ENCODE measurements around the gene SHOX.
"Not testable (repeated sequence)": the region's sequence is repeated elsewhere in the genome, so short reads cannot be mapped to it uniquely, and the experiment has no call there.

Gene SHOX

DNA sequence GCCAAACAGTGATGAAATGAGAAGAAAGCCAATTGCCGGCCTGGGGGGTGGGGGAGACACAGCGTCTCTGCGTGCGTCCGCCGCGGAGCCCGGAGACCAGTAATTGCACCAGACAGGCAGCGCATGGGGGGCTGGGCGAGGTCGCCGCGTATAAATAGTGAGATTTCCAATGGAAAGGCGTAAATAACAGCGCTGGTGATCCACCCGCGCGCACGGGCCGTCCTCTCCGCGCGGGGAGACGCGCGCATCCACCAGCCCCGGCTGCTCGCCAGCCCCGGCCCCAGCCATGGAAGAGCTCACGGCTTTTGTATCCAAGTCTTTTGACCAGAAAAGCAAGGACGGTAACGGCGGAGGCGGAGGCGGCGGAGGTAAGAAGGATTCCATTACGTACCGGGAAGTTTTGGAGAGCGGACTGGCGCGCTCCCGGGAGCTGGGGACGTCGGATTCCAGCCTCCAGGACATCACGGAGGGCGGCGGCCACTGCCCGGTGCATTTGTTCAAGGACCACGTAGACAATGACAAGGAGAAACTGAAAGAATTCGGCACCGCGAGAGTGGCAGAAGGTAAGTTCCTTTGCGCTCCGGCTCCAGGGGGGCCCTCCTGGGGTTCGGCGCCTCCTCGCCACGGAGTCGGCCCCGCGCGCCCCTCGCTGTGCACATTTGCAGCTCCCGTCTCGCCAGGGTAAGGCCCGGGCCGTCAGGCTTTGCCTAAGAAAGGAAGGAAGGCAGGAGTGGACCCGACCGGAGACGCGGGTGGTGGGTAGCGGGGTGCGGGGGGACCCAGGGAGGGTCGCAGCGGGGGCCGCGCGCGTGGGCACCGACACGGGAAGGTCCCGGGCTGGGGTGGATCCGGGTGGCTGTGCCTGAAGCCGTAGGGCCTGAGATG, at the start of gene SHOX:
Gene SHOX (plus strand): TSS at position 180 of the 885 bp plus-strand sequence. CDS start 107 bp downstream, at position 287.
- no peak for DNase-seq (ENCODE audit: low spot score)
- FAIRE-seq: no peak

DNA sequence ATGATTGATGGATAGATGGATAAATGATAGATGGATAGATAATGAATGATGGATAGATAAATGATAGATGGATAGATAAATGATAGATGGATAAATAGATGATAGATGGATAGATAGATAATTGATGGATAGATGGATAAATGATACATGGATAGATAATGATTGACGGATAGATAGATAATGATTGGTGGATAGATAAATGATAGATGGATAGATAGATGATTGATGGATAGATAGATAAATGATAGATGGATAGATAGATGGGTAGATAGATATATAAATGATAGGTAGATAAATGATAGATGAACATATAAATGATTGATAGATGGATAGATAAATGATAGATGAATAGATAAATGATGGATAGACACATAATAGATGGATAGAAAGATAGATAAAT, 49.5 kb upstream of the SHOX start:
- FAIRE-seq (no peak), DNase-seq (ENCODE audit: low spot score) (no peak)

DNA sequence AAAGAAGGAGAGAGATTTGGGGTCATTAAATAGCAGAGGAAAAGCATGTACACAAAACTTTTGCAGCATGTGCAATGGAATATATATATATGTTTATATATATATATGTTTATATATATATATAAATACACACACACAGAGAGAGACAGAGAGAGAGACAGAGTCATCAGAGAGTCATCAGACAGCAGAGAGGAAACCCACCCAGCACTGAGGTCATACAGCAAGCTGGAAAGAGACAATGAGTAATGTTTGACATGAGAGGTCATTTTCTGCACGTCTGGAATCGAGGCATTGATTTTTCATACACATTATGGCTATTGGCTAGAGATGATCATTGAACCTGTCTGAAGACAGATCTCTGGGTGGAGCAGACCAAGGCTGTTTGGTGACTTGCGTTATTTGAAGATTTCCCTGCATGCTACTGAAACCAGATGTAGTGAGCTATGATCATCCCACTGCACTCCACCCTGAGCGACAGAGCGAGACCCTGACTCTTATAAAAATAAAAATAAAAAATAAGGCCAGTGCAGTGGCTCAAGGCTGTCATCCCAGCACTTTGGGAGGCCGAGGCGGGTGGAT, 48.8 kb upstream of the SHOX start:
- FAIRE-seq (no peak), DNase-seq (ENCODE audit: low spot score) (no peak)

DNA sequence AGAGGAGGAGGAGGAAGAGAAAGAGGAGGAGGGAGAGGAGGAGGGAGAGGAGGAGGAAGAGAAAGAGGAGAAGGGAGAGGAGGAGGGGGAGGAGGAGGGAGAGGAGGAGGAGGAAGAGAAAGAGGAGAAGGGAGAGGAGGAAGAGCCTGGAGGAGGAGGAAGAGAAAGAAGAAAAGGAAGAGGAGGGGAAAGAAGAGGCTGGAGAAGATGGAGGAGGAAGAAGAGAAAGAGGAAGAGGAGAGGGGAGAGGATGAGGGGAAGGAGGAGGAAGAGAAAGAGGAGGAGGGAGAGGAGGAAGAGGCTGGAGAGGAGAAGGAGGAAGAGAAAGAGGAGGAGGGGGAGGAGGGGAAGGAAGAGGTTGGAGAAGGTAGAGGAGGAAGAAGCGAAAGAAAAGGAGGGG, 46.0 kb upstream of the SHOX start:
- DNase-seq (ENCODE audit: low spot score) (no peak), FAIRE-seq (no peak)

DNA sequence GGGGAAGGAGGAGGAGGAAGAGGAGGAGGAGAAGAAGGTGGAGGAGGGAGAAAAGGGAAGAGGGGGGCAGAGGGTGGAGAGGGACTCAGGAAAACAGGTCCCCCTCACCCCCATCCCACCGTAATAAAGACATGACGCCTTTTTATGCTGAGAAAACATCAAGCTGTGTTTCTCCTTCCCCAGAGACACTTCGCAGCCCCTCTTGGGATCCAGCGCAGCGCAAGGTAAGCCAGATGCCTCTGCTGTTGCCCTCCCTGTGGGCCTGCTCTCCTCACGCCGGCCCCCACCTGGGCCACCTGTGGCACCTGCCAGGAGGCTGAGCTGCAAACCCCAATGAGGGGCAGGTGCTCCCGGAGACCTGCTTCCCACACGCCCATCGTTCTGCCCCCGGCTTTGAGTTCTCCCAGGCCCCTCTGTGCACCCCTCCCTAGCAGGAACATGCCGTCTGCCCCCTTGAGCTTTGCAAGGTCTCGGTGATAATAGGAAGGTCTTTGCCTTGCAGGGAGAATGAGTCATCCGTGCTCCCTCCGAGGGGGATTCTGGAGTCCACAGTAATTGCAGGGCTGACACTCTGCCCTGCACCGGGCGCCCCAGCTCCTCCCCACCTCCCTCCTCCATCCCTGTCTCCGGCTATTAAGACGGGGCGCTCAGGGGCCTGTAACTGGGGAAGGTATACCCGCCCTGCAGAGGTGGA, 45.3 kb upstream of the SHOX start:
- no peak for FAIRE-seq

DNA sequence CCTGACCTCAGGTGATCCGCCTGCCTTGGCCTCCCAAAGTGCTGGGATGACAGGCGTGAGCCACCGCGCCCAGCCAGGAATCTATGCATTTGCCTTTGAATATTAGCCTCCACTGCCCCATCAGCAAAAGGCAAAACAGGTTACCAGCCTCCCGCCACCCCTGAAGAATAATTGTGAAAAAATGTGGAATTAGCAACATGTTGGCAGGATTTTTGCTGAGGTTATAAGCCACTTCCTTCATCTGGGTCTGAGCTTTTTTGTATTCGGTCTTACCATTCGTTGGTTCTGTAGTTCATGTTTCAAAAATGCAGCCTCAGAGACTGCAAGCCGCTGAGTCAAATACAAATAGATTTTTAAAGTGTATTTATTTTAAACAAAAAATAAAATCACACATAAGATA, 44.2 kb upstream of the SHOX start:
- no peak for DNase-seq (ENCODE audit: low spot score)
- no peak for FAIRE-seq

More for the DNA sequence above, 45.3 kb upstream of the SHOX start:
- no peak for DNase-seq (ENCODE audit: low spot score)

DNA sequence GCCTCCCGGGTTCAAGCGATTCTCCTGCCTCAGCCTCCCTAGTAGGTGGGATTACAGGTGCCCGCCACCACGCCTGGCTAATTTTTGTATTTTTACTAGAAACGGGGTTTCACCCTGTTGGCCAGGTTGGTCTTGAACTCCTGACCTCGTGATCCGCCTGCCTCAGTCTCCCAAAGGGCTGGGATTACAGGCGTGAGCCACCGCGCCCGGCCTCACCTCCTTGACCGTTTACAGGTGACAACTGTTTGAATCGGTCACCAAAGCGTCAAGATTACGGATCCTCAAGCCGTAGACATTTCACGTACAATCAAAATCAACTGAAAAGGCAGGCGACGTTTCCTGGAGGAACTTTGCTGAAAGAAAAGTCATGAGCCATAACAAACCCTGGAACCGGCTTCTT, 41.3 kb upstream of the SHOX start:
- not testable (repeated sequence) for DNase-seq (ENCODE audit: low spot score); FAIRE-seq

DNA sequence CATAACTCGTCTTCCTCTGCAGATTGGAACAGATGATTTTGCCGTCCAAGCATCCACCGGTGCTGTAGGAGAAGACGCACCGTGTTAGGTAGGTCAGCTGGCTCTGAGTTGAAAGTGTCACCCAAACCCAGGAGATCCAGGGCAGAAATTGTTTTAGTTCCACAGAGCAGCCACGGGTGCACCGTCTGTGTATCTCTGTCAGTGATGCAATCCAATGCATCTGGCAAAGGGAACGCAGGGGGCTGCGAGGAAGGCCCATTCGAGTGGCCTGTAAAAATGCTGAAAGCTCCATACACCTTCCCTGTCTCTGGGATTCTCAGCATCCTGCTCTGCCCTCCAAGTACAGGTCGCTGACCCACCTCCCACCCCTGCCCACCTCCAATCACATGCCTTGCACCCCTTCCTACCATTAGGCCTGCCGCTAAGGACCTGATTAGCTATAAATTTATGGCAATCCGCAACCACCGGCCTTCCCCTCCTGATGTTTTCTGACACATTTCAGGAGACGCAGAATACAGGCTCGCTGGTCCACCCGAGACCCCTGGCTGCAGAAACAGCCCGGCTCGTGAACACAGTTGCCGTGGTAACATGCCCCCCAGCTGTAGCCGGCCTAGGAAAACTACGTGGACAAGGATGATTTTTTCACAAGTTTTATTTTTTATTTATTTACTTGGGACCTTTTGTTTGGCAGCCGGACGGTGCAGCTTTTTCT, 39.7 kb upstream of the SHOX start:
- FAIRE-seq: no peak
- DNase-seq (ENCODE audit: low spot score): no peak

DNA sequence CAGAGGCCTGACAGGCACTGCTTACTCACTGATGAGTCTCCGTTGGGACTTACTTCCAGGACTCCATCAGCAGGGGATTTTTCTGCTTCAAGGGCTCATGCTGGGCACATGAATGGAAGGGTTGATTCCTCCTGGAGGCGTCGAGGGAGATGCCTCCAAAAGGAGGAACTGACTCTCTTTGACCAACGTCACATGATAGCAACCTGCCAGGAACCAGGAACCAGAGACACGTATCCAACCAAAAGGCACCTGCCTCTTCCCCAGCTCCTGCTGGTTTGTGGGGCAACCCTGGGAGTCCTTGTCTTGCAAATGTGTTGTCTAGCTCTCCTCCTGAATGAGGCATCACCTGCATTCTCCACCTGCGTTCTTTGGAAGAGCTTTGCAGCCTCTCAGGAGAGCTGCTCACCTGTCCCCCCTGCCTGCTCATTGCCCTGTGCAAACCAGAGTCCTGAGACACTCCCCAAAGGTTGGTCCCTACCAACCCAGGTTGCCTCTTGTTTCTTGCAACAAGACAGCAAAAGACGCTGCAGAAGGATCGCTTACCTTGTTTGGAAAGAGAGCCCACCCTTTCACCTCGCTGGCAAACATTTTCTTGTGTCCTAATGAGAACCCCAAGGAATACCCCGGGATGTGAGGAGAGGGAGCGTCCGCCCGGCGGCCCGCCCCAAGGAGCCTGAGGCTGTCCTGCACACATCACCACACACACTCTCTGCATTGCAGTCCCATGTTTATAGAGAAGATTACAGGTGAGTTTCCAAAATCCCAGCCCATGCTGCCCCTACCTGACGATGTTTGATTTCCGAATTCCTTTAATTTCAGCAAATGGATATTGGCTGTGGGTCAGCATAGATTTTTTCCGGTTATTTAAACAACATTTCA, 30.5 kb upstream of the SHOX start:
- no peak for DNase-seq (ENCODE audit: low spot score)
- no peak for FAIRE-seq

DNA sequence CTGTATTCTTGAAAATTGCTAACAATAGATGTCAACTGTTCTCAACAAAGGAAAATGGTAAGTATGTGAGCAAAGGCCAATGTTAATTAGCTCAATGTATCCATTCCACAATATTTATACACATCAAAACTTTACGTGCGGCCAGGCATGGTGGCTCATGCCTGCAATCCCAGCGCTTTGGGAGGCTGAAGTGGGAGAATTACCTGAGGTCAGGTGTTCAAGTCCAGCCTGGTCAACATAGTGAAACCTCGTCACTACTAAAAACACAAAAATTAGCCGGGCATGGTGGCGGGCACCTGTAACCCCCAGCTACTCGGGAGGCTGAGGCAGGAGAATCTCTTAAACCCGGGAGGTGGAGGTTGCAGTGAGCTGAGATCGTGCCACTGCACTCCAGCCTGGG, 27.6 kb upstream of the SHOX start:
- DNase-seq (ENCODE audit: low spot score); FAIRE-seq: not testable (repeated sequence)

DNA sequence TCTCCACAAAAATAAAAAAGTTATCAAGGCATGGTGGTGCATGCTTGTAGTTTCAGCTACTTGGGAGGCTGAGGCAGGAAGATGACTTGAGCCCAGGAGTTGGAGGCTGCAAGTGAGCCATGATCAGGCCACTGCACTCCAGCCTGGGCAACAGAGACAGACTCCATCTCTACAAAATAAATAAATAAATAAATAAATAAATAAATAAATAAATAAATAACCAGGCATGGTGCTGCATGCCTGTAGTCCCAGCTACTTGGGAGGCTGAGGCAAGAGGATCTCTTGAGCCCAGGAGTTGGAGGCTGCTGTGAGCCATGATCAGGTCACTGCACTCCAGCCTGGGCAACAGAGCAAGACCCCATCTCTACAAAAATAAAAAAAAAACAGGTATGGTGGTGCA, 26.0 kb upstream of the SHOX start:
- not testable (repeated sequence) for FAIRE-seq; DNase-seq (ENCODE audit: low spot score)

DNA sequence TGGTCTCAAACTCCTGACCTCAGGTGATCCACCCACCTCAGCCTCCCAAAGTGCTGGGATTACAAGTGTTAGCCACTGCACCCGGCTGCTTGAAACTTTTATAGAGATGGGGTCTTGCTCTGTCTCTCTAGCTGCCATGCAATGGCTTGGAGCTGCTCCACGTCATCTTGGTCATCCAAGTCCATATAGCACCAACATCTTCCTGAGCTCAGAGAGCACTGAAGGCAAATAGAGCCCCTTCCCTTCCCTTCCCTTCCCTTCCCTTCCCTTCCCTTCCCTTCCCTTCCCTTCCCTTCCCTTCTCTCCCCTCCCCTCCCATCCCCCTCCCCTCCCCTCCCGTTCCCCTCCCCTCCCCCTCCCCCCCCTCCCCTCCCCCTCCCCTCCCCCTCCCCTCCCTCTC, 22.5 kb upstream of the SHOX start:
- DNase-seq (ENCODE audit: low spot score); FAIRE-seq: not testable (repeated sequence)

DNA sequence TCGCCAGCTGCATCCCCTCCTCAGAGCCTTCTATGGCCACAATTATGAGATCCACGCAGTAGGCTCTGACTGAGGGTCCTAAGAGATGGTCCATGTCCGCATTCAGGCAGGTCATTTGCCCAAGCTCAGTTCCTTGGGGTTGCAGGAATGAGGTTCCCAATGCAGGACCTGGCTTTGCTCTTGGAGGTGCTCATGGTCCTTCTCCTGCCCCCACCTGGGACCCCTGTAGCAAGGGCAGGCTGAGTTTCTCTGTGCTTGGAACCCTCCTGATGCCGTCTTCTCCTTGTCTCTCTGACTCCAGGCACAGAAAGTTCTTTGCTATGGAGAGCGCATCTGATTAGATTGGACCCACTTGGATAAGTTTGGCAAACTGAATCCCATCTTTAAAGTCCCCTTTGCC, 16.5 kb upstream of the SHOX start:
- DNase-seq (ENCODE audit: low spot score): no peak
- FAIRE-seq: no peak

DNA sequence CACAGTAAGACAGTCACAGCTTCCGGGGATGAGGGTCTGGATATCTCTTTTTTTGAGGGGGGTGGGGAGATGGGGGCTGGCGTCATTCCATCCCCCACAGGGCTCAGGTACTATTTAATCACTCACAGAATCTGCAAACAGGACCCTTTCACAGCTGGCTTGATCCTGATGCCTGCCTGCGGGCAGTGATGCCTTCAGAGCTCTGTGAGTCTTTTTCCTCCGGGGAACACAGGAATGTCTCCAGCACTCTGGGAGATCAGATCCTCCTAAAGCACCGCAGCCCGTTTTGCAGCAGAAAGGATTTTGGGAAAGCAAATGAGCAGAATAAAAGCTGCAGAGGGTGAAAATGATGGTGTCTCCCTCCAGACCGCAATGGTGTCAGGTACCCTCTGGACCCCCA, 13.2 kb upstream of the SHOX start:
- DNase-seq (ENCODE audit: low spot score): no peak

DNA sequence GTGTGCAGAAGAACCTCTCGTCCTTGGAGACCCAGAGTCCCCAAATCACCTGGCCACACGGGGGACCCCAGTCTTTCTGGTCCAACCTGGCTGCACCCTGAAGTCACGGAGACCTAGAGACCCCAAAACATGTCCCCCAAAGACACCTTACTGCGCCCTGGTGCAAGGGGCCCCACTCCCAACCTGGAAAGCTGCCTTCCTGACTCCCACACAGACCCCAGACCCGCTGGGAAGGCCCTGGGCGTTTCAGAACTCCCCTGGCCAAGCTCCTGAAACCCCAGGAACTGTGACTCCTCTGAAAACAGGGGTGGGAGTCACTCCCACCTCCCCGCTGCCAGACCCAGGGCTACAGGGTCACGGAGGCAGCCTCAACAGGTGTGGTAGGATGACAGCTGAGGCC, 12.7 kb upstream of the SHOX start:
- FAIRE-seq: no peak
- DNase-seq (ENCODE audit: low spot score): no peak

More for the DNA sequence above, 13.2 kb upstream of the SHOX start:
- no peak for FAIRE-seq

DNA sequence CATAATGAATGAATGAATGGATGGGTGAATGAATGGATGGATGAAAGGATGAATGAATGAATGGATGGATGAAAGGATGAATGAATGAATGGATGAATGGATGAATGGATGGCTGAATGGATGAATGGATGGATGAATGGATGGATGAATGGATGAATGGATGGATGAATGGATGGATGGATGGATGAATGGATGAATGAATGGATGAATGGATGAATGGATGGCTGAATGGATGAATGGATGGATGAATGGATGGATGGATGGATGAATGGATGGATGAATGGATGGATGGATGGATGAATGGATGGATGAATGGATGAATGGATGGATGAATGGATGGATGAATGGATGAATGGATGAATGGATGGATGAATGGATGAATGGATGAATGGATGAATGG, 12.3 kb upstream of the SHOX start:
- DNase-seq (ENCODE audit: low spot score); FAIRE-seq: not testable (repeated sequence)

DNA sequence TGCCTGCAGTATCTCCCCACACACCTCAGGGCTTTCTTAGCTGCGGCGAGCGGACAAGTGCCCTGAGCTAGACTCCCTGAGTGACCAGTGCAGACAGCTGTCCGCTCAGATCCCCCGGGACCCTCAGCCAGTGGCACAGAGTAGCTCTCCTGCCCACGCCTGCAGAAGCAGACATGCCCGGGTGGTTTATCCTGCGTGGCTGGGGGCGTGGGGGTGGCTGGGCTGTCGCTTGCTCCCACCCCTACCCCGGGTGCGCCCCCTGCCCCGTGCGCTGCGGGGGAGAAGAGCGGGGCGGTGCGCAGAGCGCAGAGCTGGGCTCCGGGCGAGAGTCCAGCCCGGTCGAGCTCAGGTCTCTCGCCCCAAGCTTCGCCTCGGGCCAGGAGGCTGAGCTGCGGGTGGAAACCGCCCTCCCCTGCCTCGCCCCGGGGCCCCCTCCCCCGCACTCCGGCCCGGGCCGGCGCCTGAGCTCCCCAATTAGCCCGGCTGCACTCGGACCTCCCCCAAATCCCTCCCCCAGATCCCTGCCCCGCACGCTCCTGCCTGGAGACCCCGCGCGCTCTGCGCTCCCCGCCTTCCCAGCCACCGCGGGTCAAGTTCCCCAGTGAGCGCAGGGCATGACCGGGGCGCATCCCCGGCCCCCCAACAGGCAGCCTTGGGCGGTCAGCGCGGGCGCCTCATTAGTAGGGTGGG, 11.7 kb upstream of the SHOX start:
- no peak for FAIRE-seq

DNA sequence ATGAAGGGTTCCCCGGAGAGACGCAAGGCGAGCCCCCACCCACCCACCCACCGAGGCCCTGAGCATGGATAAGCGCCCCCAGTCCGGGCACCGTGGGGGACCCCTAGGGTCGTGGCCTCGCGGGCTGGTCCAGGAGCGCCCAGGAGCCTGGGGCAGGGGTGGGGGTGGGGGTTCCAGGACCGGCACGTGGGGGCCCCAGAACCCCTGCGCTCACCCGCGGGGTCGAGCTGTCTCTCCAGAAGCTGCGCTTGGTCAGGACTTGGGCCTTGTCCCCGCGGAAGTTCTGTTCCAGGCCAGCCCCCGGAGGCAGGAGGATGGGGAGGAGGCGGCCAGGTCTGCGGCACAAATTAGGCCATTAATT, 11.2 kb upstream of the SHOX start:
- DNase-seq (ENCODE audit: low spot score) (no peak), FAIRE-seq (no peak)

More for the DNA sequence above, 11.7 kb upstream of the SHOX start:
- no peak for DNase-seq (ENCODE audit: low spot score)

DNA sequence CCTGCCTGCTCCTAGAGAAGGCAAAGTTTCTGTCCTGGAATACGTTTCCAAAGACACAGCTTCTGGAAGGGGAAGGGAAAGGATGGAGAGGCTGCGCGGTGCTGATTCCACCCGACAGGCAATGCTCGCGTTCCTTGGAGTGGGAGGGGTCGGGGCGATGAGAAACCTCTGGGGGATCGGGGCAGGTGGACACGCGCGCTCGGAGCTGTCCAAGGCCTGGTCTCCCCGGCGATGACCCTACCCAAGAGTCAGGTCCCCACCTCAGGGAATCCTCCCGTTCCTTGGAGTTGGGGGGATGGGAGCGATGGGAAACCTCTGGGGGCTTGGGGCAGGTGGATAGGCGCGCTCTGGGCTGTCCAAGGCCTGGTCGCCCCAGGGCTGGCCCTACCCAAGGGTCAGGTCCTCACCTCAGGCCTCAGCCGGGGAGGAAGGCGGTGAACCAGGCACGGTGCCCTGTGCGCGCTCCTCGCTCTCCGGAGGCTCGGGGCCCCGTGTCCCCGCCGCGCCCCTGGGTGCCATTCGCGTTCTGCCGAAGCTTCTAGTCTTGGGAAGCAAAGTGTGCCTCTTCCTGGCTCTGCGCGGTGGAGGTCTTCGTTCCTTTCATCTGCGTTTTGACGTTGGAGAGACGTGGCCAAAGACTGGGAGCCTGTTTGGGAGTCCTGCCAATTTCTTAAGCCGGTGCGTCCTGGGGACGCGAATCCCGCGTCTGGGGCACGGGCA, 10.6 kb upstream of the SHOX start:
- DNase-seq (ENCODE audit: low spot score) (no peak), FAIRE-seq (no peak)

Data from RCC 7860 (cell line).